GM18873 (cell line): ENCODE measurements around the gene FAM110C.
"Not testable (repeated sequence)": the region's sequence is repeated elsewhere in the genome, so short reads cannot be mapped to it uniquely, and the experiment has no call there.

ENCODE experiments used
- ATAC-seq: cut with Tn5 transposase; IDR thresholded peaks from one replicate; pipeline ENCODE4 v1.9.1; 2021; ENCODE audit warnings: mild to moderate bottlenecking, moderate library complexity, moderate number of reproducible peaks; ENCODE audit not compliant: unreplicated experiment, low FRiP score

The FAM110C gene

GRCh38 chr2:45342-46130 lies 769 bp downstream of the FAM110C start:
- ATAC-seq: no peak

- ATAC-seq: no peak
These were observed 1.5 kb downstream of the FAM110C start for GRCh38 chr2:44748-45341.

GRCh38 chr2:42788-43187 lies 3.5 kb downstream of the FAM110C start:
- ATAC-seq: no peak

- ATAC-seq: no peak
These were observed 5.8 kb downstream of the FAM110C start for GRCh38 chr2:40465-40864.

GRCh38 chr2:38155-38554 lies 8.2 kb downstream of the FAM110C start:
- ATAC-seq: no peak

GRCh38 chr2:36318-36717 lies 10.0 kb downstream of the FAM110C start:
- ATAC-seq: no peak

GRCh38 chr2:35852-36251 lies 10.5 kb downstream of the FAM110C start:
- ATAC-seq: no peak

GRCh38 chr2:33620-34019 lies 12.7 kb downstream of the FAM110C start:
- no peak for ATAC-seq

GRCh38 chr2:32068-32467 lies 14.2 kb downstream of the FAM110C start:
- no peak for ATAC-seq

- ATAC-seq: no peak
These were observed 17.1 kb downstream of the FAM110C start for GRCh38 chr2:29253-29652.

GRCh38 chr2:28406-28975 lies 17.8 kb downstream of the FAM110C start:
- no peak for ATAC-seq

GRCh38 chr2:26891-27290 lies 19.4 kb downstream of the FAM110C start:
- no peak for ATAC-seq

GRCh38 chr2:25543-25942 lies 20.8 kb downstream of the FAM110C start:
- no peak for ATAC-seq

GRCh38 chr2:24591-24990 lies 21.7 kb downstream of the FAM110C start:
- not testable (repeated sequence) for ATAC-seq

- ATAC-seq: peak; percentile 95
These were observed 22.2 kb downstream of the FAM110C start for GRCh38 chr2:24107-24506.

- ATAC-seq: no peak
These were observed 23.0 kb downstream of the FAM110C start for GRCh38 chr2:23283-23682.

GRCh38 chr2:22244-22643 lies 24.1 kb downstream of the FAM110C start:
- ATAC-seq: not testable (repeated sequence)

GRCh38 chr2:20259-20658 lies 26.0 kb downstream of the FAM110C start:
- ATAC-seq: not testable (repeated sequence)

GRCh38 chr2:19505-19904 lies 26.8 kb downstream of the FAM110C start:
- no peak for ATAC-seq

- no peak for ATAC-seq
These were observed 27.7 kb downstream of the FAM110C start for GRCh38 chr2:18402-19271.

- not testable (repeated sequence) for ATAC-seq
These were observed 30.4 kb downstream of the FAM110C start for GRCh38 chr2:15916-16315.
